Urothelium cell line (cell line): ENCODE data around the gene OR1L4.

Experiments used
- DNase-seq: peaks from one replicate; pipeline ENCODE4 v3.0.0; 2011; ENCODE audit warnings: low spot score, mixed read lengths
- FAIRE-seq: peaks from 2 replicates; lab custom pipeline; 2011; peaks lifted over from hg19 to GRCh38; lab: Jason Lieb, UNC

Gene OR1L4, protein sequence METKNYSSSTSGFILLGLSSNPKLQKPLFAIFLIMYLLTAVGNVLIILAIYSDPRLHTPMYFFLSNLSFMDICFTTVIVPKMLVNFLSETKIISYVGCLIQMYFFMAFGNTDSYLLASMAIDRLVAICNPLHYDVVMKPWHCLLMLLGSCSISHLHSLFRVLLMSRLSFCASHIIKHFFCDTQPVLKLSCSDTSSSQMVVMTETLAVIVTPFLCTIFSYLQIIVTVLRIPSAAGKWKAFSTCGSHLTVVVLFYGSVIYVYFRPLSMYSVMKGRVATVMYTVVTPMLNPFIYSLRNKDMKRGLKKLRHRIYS

DNA sequence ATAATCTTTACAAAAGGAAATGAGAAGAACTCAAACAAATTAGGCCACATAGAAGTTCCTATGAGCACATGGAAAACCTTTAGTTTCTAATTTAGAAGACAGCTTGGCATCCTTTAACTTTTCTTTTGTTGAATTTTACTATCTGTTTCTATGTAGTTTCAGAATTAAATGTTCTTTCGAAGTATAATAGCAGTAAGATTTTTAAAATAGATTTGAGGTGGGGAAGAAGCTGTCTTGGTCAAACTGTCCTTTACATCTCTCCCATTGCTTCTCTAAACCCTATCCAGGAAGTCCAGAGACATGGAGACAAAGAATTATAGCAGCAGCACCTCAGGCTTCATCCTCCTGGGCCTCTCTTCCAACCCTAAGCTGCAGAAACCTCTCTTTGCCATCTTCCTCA lies at the start of gene OR1L4:
TSS of gene OR1L4 (plus strand) at position 301 of the 400 bp plus-strand sequence. CDS start at position 301, 0 bp downstream.
- no peak for FAIRE-seq
- no peak for DNase-seq

DNA sequence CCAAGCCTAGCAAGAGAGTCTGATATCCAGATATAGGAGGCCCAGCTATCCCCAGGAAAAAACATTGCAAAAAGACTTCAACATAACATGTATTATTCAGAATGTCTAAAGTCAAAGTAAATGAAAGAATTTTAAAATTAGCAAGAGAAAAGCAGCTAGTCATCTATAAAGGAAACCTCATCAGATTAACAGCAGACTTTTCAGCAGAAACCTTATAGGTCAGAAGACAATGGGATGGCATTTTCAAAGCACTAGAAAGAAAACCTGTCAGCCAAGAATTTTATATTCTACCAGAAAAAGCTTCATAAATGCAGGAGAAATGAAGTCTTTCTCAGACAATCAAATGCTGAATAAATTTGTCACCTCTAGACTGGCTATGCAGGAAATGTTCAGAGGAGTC lies 38.9 kb upstream of the OR1L4 start:
- FAIRE-seq (no peak), DNase-seq (no peak)

DNA sequence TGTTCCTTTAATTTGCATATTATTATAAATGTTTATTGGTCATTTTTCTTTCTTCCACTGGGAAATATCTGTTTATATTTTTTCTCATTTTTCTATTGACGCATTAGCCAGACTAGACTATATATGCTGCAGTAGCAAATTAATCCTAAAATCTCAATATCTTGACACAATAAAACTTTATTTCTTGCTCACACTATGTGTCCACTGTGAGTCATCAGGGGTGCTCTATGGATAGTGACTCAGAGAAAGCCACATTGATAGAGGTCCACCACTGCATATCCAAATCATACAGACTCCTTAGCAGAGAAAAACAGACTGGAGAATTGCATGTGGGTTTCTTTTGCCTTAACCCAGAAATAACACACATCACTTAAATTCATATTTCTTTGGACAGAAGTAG lies 28.1 kb upstream of the OR1L4 start:
- no peak for FAIRE-seq
- DNase-seq: no peak

DNA sequence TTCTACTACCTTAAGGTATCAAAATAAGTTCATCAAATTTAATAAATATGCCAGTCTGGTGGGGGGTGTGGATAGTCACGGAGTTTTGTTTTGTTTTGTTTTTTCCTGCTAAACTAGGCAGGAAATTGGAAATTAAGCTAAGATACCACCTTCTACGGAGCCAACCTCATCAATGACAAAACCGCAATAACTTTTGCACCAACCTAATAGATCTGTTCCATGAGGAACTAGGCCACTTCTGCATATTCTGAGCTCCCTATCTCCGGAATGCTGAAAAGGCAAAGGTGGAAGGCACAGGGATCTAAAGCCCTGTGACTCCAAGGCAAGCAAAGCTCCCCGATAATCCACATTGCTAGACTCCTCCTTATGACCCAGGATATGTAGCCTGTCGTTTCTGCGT lies 5.8 kb upstream of the OR1L4 start:
- no peak for DNase-seq
- no peak for FAIRE-seq

DNA sequence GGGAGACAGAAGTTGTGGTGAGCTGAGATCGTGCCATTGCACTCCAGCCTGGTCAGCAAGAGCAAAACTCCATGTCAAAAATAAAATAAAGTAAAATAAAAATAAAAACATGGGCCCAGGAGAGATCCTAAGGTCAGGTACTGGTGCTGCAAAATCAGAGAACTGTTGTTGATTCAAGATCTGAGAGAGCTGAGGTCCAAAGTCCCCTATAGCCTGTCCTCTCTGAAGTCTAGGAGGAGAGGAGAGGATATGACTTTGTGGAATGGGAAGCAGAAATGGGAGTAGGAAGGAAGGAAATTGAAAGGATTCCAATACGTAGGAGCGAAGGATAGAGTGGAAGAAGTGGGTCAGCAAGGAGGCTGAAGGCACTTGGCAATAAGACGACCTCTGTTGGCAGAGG lies 4.6 kb upstream of the OR1L4 start:
- FAIRE-seq: no peak
- DNase-seq: no peak

DNA sequence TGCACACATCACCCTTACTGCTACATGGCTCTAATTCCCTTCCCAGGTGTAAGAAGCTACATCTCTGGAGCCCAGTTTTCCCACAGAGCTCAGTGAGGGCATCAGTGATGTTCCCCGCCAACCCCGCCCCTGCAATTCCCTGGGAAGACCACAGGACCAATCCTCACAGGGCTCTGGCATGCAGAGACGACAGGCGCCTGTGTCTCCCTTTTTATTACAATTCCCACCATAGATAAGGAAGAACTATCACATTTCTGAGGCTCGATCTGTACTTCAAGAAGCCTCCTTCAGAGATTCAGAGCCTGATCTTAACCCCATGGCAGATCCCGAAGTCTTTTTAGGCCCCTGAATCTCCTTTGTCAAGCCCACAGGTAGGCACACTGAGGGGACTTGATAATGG lies 18.2 kb downstream of the OR1L4 start, which contains the start of gene OR1L6:
TSS of gene OR1L6 (plus strand) at position 301 of the 400 bp plus-strand sequence. CDS start 7,545 bp downstream, outside the sequence.
- FAIRE-seq (no peak), DNase-seq (no peak)

DNA sequence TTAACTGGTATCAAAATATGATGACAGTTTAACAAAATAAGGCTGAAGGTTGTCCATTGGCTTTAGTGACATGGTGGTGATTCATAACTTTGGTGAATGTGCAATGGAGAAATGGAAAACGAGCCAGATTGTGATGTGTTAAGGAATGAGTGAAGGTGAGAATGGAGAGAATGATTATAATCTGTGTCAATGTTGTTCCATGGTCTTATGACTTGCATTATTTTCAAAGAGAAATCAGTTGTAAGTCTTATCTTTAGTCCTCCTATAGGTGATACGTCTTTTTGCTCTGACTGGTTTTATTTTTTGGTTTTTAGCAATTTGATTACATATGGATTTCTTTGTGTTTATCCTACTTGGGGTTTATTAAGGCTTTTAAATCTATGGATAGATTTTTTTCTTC lies 31.0 kb downstream of the OR1L4 start:
- FAIRE-seq (no peak), DNase-seq (no peak)

DNA sequence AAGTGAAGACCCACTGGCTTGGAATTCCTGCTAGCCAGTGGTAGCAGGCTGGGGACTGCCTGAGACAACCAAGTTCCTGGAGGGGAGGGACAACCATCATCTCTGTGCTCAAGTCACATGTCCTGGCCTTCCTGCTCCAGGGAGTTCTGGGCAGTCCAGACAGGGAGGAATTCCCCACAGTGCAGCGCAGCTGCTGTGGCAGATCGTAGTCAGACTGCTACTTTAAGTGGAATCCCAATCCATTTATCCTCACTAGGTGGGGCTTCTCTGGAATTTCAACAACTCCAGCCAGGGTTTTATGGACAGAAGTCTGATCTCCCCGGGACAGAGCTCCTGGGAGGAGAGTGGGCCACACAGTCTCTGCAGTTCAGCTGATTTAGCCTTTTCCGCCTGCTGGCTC lies 44.0 kb downstream of the OR1L4 start:
- DNase-seq: no peak
- no peak for FAIRE-seq
